Psoas muscle (tissue), 8 donors: Measurements from ENCODE around the gene LDLRAD4. TPM values are rescaled to one million over a fixed set of nuclear protein-coding genes. Genes with fewer than 3 reads are reported as not detected.

Experiments
- ATAC-seq, 4 donors: fragments of 200-7000 bp; cut with Tn5 transposase; one replicate each; pipeline ENCODE4 v1.9.1; 2020; ENCODE audit warnings: moderate library complexity in 3 of 4, mild to moderate bottlenecking in 2 of 4
- DNase-seq, 2 donors: peaks; one replicate each; pipeline ENCODE4 v3.0.0-alpha.2; 2020
- H3K27ac ChIP-seq: fragments of 200-600 bp; one replicate; pipeline ENCODE4 v1.8.0; 2022
- H3K27me3 ChIP-seq, 3 donors: fragments of 200-600 bp in 1 of 3; one replicate each; pipeline versions ENCODE4 v1.6.1 to v1.8.0; 2013 to 2022; ENCODE audit warnings: low read length in 2 of 3, mild to moderate bottlenecking in 2 of 3, moderate library complexity in 1 of 3; ENCODE audit not compliant: insufficient read depth in 3 of 3
- H3K36me3 ChIP-seq, 2 donors: fragments of 200-600 bp in 1 of 2; one replicate each; pipeline versions ENCODE4 v1.6.1 to v1.8.0; 2013 to 2022; ENCODE audit warnings: low read depth in 1 of 2, mild to moderate bottlenecking in 1 of 2, moderate library complexity in 1 of 2; ENCODE audit not compliant: insufficient read depth in 1 of 2
- H3K4me1 ChIP-seq: fragments of 200-600 bp; one replicate; pipeline ENCODE4 v1.8.0; 2022
- H3K4me3 ChIP-seq: fragments of 200-600 bp; one replicate; pipeline ENCODE4 v1.8.0; 2022; ENCODE audit warnings: mild to moderate bottlenecking
- H3K9me3 ChIP-seq: fragments of 200-600 bp; one replicate; pipeline ENCODE4 v1.8.0; 2022
- CTCF ChIP-seq: fragments of 200-600 bp; IDR thresholded peaks from one replicate; pipeline ENCODE4 v1.8.0; 2022; ENCODE audit warnings: antibody characterized with exemption
- WGBS, 3 donors: extraction: QIAGEN DNeasy Blood & Tissue Kit; methylation state at CpG; one replicate each; pipeline versions ENCODE4 v1.1.6 to v1.1.7; 2013; 5-methylcytosine and 5-hydroxymethylcytosine counted together
- intact Hi-C, 2 donors: fragments of 100-400 bp; cut with DNase I; formaldehyde crosslinking; loops; one replicate each; pipeline versions ENCODE4 v1.11.0 to v1.14.2; 2022
- polyA plus RNA-seq, 3 donors: library from polyadenylated mRNA; stranded (reverse); fragments of 200-250 nt; gene quantifications; one replicate each; pipeline ENCODE4 v1.2.3, GENCODE V29; 2013
- total RNA-seq, 4 donors: library from RNA; stranded (reverse); fragmentation: NEBNext Ultra II Directional in 2 of 4; extraction: Animal tissue kit (Norgen Biotek cat#: 25700) in 2 of 4; gene quantifications; one replicate each; pipeline versions ENCODE4 v1.2.1 to v1.2.4, GENCODE V29; 2021 to 2023
- donor health status: healthy with polysubstance abuse.
- donor health status: DM: no; HTN: no; CAD: no; lungs with moderate emphysema.
- donor health status: Bipolar disorder and iron deficiency.
- donor health status: healthy.
- donor health status: DM: yes; HTN: yes; CAD: no.
- donor health status: DM: no; HTN: no; CAD: no.
- donor health status: DM: no; HTN: no; CAD: no.
- donor health status: DM: yes; HTN: yes; CAD: no.

LDLRAD4 gene
- total and polyA plus RNA-seq, 7 donors = 1.8 to 13.9 (median 3.8) TPM

- no peaks in the 10 kb centered on the region for H3K36me3 ChIP-seq
- peaks cover 20% of the 10 kb centered on the region for H3K4me1 ChIP-seq
- no peak for TF ChIP-seq CTCF
- ATAC-seq (no peak), DNase-seq (no peak)
- H3K9me3 ChIP-seq = no peaks in the 10 kb centered on the region
- H3K4me3 ChIP-seq = no peak overlapping the region
- WGBS, 3 donors = 72 to 79% (median 72%) methylated on average over 9 of the region's 9 CpGs
- intact Hi-C loops = loop anchor here in 1 of 2 donors (10.0 kb wide), 1 partner anchor 51 kb away; no protein-coding TSS in a partner anchor
- H3K27ac ChIP-seq = no peak overlapping the region
- H3K27me3 ChIP-seq = no peaks in the 10 kb centered on the region
These were observed 344.8 kb downstream of the LDLRAD4 start for GRCh38 chr18:13563390-13563805.

- Histone ChIP-seq H3K27me3 (no peaks in the 10 kb centered on the region), H3K27ac (no peak overlapping the region), H3K36me3 (no peaks in the 10 kb centered on the region), H3K4me3 (no peak overlapping the region), H3K4me1 (peaks cover 20% of the 10 kb centered on the region), H3K9me3 (no peaks in the 10 kb centered on the region)
- no peak for TF ChIP-seq CTCF
- ATAC-seq (no peak), DNase-seq (no peak)
- 35 to 44% (median 44%) methylated on average over 13 of the region's 13 CpGs for WGBS, 3 donors
- intact Hi-C loops = loop anchor here in 1 of 2 donors (10.0 kb wide), 1 partner anchor 50 kb away; no protein-coding TSS in a partner anchor
These were observed 346.0 kb downstream of the LDLRAD4 start for GRCh38 chr18:13564579-13564978.

- intact Hi-C loops = loop anchor here in 1 of 2 donors (10.0 kb wide), 1 partner anchor 50 kb away; no protein-coding TSS in a partner anchor
- ATAC-seq (peak; percentile 81 to 94 (median 91)), DNase-seq (peak; percentile 41 to 70)
- H3K9me3 ChIP-seq = no peaks in the 10 kb centered on the region
- no peak for TF ChIP-seq CTCF
- no peaks in the 10 kb centered on the region for H3K36me3 ChIP-seq
- WGBS, 3 donors = 23 to 31% (median 31%) methylated on average over 17 of the region's 17 CpGs
- no peak overlapping the region for H3K27ac ChIP-seq
- H3K4me1 ChIP-seq = peaks cover 20% of the 10 kb centered on the region
- H3K27me3 ChIP-seq = no peaks in the 10 kb centered on the region
- H3K4me3 ChIP-seq = peak overlapping the region; percentile 44
These were observed 346.7 kb downstream of the LDLRAD4 start for GRCh38 chr18:13565228-13565627.

- Histone ChIP-seq H3K36me3 (no peaks in the 10 kb centered on the region), H3K27ac (no peak overlapping the region), H3K9me3 (no peaks in the 10 kb centered on the region), H3K27me3 (no peaks in the 10 kb centered on the region), H3K4me1 (peaks cover 20% of the 10 kb centered on the region), H3K4me3 (no peak overlapping the region)
- WGBS, 3 donors = 83 to 91% (median 83%) methylated on average over 18 of the region's 18 CpGs
- intact Hi-C loops = loop anchor here in 1 of 2 donors (10.0 kb wide), 1 partner anchor 48 kb away; no protein-coding TSS in a partner anchor
- ATAC-seq (no peak), DNase-seq (peak; percentile 44 to 76)
- no peak for TF ChIP-seq CTCF
These were observed 348.6 kb downstream of the LDLRAD4 start for GRCh38 chr18:13566941-13567746.
